Uterus (tissue), 4 donors: ENCODE measurements around the gene PSMG1. TPM values are rescaled to one million over a fixed set of nuclear protein-coding genes. Genes with fewer than 3 reads are reported as not detected.

Experiments used
- DNase-seq, 2 donors: peaks; one replicate each; pipeline ENCODE4 v3.0.0-alpha.2; 2019 to 2020
- H3K27ac ChIP-seq, 2 donors: fragments of 200-600 bp; sonication (generic); 1 replicate in 1 of 2; 2 replicates in 1 of 2; pipeline ENCODE4 v1.5.1; 2016 to 2018
- H3K27me3 ChIP-seq, 2 donors: fragments of 200-600 bp; sonication (generic); one replicate each; pipeline ENCODE4 v1.5.1; 2018 to 2019; ENCODE audit warnings: control low read depth in 1 of 2
- H3K36me3 ChIP-seq, 2 donors: fragments of 200-600 bp; sonication (generic); one replicate each; pipeline ENCODE4 v1.5.1; 2019; ENCODE audit warnings: control low read depth in 1 of 2
- H3K4me1 ChIP-seq, 2 donors: fragments of 200-600 bp; sonication (generic); one replicate each; pipeline ENCODE4 v1.5.1; 2018 to 2019; ENCODE audit warnings: control low read depth in 1 of 2
- H3K4me3 ChIP-seq, 2 donors: fragments of 200-600 bp; sonication (generic); 1 replicate in 1 of 2; 2 replicates in 1 of 2; pipeline ENCODE4 v1.5.1; 2018 to 2019; ENCODE audit warnings: mild to moderate bottlenecking in 1 of 2
- H3K9me3 ChIP-seq, 2 donors: fragments of 200-600 bp; sonication (generic); one replicate each; pipeline ENCODE4 v1.5.1; 2019; ENCODE audit warnings: control low read depth in 1 of 2
- POLR2A ChIP-seq, 2 donors: fragments of 450-650 bp; IDR thresholded peaks; one replicate each; pipeline ENCODE4 v1.6.1; 2016; ENCODE audit warnings: antibody characterized with exemption in 2 of 2, mild to moderate bottlenecking in 1 of 2, moderate library complexity in 1 of 2
- intact Hi-C: fragments of 100-400 bp; cut with DNase I; formaldehyde crosslinking; loops from one replicate; pipeline ENCODE4 v1.15.1; 2023; ENCODE audit warnings: low total_unique reads
- total RNA-seq, 4 donors: library from RNA; depleted of rRNA in 3 of 4; stranded (reverse); fragments of >200 nt in 3 of 4; gene quantifications; one replicate each; pipeline versions ENCODE4 v1.1.0 to v1.2.4, GENCODE V29; 2014 to 2023
- TF ChIP-seq, protein P1 (sequence below), 4 experiments: fragments of 200-600 bp in 2 of 4; fragments of 450-650 bp in 2 of 4; sonication (generic) in 2 of 4; IDR thresholded peaks; one replicate each; pipeline ENCODE4 v1.5.1; 2016 to 2019; ENCODE audit warnings: antibody characterized with exemption in 4 of 4, mild to moderate bottlenecking in 2 of 4, moderate library complexity in 1 of 4
- donor health status: DM: yes; HTN: yes; CAD: no.

Gene PSMG1
- total RNA-seq, 4 donors from 2014 or later, result 21.0 to 33.8 (median 23.4) TPM

DNA sequence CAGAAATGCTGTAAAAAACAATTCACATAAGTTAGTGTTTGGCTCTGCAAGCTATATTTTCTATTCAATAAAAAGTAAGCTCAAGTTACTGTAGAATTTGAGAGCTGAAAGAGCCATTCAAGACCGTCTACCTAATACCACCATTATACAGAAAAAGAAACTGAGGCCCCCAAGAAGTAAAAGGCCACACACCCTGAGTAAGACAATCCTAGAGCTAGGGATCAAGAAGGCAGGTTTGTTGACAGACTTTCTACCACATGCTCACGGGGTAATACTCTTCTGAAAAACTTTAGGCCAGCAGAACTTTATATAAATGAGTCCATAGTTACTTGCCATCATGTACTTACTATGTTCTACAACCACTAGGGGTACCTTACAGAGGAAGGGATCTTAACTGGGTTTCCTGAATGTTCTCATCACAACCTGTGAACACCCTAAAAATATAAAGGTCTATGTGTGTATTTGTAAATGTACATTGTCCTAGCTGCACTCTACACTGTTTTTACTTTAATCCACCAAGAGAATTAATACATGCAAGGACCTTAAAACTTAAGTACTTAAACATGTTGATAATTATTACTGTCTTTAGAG, 2.7 kb downstream of the PSMG1 start:
- TF ChIP-seq POLR2A (IDR thresholded peaks at IDR 0.05), result no peak
- TF ChIP-seq, protein P1, sequence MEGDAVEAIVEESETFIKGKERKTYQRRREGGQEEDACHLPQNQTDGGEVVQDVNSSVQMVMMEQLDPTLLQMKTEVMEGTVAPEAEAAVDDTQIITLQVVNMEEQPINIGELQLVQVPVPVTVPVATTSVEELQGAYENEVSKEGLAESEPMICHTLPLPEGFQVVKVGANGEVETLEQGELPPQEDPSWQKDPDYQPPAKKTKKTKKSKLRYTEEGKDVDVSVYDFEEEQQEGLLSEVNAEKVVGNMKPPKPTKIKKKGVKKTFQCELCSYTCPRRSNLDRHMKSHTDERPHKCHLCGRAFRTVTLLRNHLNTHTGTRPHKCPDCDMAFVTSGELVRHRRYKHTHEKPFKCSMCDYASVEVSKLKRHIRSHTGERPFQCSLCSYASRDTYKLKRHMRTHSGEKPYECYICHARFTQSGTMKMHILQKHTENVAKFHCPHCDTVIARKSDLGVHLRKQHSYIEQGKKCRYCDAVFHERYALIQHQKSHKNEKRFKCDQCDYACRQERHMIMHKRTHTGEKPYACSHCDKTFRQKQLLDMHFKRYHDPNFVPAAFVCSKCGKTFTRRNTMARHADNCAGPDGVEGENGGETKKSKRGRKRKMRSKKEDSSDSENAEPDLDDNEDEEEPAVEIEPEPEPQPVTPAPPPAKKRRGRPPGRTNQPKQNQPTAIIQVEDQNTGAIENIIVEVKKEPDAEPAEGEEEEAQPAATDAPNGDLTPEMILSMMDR (IDR thresholded peaks at IDR 0.05), result no peak
- Histone ChIP-seq H3K4me1 (no peaks in the 10 kb centered on the region), H3K27me3 (no peaks in the 10 kb centered on the region), H3K36me3 (no peaks in the 10 kb centered on the region), H3K4me3 (no peak overlapping the region), H3K9me3 (no peaks in the 10 kb centered on the region), H3K27ac (no peak overlapping the region)
- intact Hi-C loops, result loop anchor here (10.0 kb wide), 1 partner anchor 204 kb away; a partner anchor contains a TSS
- DNase-seq, result no peak

DNA sequence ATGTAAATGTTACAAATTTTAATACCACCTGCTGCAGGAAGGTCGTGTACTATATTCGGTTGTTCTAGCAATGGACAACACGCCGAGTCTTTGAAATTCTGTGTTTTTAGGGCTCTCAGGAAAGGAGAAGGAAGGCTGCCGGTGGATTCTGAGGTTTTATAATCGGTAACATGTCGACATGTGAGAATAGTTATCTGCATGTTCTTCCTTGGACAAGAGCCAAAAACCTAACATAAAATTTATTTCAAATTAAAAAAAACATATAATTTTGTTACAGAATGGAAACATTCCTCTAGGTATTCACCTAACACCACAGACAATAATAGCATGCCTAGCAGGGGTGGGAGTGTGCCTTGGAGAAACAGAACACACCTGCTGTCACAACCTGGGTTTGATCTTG, 4.8 kb downstream of the PSMG1 start:
- Histone ChIP-seq H3K27me3 (no peaks in the 10 kb centered on the region), H3K4me1 (no peaks in the 10 kb centered on the region), H3K27ac (no peak overlapping the region), H3K36me3 (no peaks in the 10 kb centered on the region), H3K4me3 (no peak overlapping the region), H3K9me3 (no peaks in the 10 kb centered on the region)
- no peak for TF ChIP-seq POLR2A (IDR thresholded peaks at IDR 0.05)
- TF ChIP-seq, protein P1 (IDR thresholded peaks at IDR 0.05), result no peak
- no peak for DNase-seq
- intact Hi-C loops, result no loop called here

DNA sequence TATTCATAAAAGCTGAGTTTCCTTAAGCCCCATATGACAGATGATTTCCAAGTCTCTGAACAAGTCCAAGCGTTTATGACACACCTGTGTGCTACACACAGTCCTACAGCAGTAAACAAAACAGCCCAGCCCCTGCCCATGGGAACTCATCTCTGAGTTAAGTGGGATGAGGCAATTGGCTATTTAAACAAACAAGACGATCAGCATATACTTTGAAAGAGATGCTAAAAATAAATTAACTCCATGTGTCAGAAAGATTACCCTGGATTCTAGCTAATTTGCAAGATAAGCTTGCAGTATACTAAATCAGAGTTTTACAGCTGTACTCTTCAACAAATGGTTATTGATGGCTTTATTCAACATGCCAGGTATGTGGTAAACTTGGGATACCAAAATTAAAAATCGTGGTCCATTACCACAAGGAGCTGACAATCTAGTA, 7.0 kb downstream of the PSMG1 start:
- Histone ChIP-seq H3K4me3 (no peak overlapping the region), H3K27ac (no peak overlapping the region), H3K4me1 (no peaks in the 10 kb centered on the region), H3K27me3 (no peaks in the 10 kb centered on the region), H3K36me3 (no peaks in the 10 kb centered on the region), H3K9me3 (no peaks in the 10 kb centered on the region)
- TF ChIP-seq POLR2A (IDR thresholded peaks at IDR 0.05), result no peak
- TF ChIP-seq, protein P1 (IDR thresholded peaks at IDR 0.05), result no peak
- DNase-seq, result no peak
- intact Hi-C loops, result no loop called here

DNA sequence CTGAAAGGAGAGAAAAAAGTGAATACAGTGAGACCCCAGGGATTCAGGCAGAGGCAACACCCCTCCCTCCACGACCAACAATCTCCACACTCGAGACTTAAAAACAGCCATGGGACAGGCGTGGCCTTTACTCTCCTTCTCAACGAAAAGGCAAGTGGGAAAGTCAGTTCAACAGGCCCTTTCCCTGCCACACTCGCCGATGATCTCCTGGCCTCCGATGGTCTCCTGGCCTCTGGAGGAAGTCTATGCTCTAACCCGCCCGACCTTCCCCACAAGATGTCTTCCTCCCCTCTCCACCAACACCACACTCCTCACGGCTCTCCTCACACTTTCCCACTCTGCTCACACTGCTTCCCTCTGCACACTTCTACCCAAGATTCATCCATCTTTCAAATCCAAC, 7.6 kb downstream of the PSMG1 start:
- no peaks in the 10 kb centered on the region for H3K36me3 ChIP-seq
- intact Hi-C loops, result no loop called here
- no peak for TF ChIP-seq POLR2A (IDR thresholded peaks at IDR 0.05)
- TF ChIP-seq, protein P1 (IDR thresholded peaks at IDR 0.05), result no peak
- no peaks in the 10 kb centered on the region for H3K27me3 ChIP-seq
- H3K4me1 ChIP-seq, result no peaks in the 10 kb centered on the region
- no peak overlapping the region for H3K27ac ChIP-seq
- H3K4me3 ChIP-seq, result no peak overlapping the region
- no peaks in the 10 kb centered on the region for H3K9me3 ChIP-seq
- no peak for DNase-seq

DNA sequence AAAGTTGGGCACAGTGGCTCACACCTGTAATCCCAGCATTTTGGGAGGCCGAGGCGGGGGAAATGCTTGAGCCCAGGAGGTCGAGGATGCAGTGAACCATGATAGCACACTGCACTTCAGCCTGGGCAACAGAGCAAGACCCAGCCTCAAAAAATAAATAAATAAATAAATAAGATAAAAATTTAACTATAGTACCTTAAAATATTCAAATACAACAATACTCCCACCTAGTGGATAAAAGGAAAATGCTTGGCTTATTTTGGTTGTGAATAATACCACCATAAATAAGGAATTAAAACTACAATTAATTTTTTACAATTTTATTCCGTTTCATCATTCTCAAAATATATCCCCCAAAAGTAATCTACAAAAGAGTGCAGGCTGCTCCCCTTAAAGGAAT, 8.1 kb downstream of the PSMG1 start:
- Histone ChIP-seq H3K9me3 (no peaks in the 10 kb centered on the region), H3K36me3 (no peaks in the 10 kb centered on the region), H3K4me1 (no peaks in the 10 kb centered on the region), H3K27me3 (no peaks in the 10 kb centered on the region), H3K4me3 (no peak overlapping the region), H3K27ac (no peak overlapping the region)
- TF ChIP-seq, protein P1 (IDR thresholded peaks at IDR 0.05), result peak; percentile 19 to 58 (median 32)
- TF ChIP-seq POLR2A (IDR thresholded peaks at IDR 0.05), result no peak
- intact Hi-C loops, result no loop called here
- no peak for DNase-seq
